ENCODE measurements around the gene SEPTIN5.

SEPTIN5 gene

DNA sequence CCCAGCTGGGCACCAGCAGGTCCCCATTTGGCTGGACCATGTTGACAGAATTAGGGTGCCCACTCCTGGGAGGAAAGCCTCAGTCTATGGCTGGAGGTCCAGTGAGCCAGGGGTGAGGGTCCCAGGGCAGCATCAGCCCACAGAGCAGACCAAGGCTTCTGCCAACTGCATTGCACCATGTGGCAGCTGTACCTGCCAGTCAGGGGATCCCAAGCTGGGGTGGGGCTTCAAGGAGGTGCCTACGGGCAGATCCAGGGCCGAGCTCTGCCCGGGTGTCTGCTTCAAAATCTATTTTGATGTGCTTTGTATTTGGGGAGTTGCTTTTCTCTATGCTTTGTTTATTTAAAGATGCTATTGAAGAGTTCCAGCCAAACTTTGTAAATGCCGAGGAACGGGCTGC is 19.5 kb downstream of the SEPTIN5 start:
- no peak for DNase-seq (ENCODE audit: low spot score)

DNA sequence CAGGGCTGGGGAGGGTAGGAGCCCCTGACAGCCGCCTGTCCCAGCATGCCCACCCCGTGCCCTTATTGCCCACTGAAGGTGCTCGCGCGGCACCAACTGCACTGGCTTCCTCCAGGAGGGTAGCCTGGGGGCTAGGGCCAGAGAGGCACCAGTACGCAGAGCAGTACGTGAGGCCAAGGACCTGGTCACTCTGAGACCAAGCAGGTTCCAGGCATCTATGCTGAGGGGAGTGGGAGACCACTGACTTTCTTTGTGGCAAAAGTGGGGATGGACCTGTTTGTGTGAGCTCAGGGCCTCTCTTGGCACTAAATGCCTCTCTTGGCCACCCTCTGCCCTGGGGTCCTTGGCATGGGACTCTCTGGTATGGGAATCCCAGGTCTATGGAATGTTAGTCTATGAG is 19.9 kb downstream of the SEPTIN5 start:
- no peak for DNase-seq (ENCODE audit: low spot score)

- DNase-seq (ENCODE audit: low spot score): no peak
Observed at GRCh38 chr22:19734837-19735382, 20.6 kb downstream of the SEPTIN5 start.

DNA sequence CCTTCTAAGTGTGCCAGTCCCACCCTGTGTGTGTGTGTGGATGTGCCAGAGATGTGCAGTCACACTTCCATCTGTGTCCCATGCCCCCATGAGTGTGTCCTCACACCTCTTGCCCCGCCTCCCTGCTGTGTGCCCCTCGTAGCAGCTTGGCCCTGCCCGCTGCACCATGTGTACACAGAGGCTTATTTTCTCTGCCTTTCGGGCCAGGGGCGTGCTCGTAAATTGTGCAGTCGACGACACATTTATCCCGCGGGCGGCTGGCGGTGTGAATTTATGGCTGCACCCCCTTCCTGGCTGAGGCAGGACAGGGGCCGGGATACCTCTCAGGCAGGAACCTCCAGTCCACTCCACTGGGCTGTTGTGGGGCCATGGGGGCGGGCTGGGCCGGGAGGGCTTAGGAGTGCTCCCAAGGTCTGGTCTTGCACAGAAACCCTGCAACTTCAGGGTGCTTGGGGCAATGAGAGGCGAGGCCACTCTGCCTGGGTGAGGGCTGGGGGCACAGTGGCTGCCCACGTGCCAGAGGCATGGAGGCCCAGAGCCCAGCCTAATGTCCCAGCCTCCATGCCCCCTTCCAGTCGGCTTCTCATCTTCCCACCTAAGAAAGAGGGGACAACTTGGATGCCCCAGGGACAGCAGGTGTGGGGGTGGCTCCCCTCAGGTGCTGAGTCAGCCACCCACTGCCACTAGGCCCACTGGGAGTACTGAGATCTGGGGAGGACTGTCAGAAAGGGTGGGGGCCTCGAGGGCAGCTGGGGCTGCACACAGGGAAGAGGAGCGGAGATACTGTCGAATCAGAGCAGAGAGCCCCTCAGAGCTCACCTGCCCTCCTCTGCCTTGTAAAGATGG is 21.6 kb downstream of the SEPTIN5 start:
- no peak for DNase-seq (ENCODE audit: low spot score)

- no peak for DNase-seq (ENCODE audit: low spot score)
Observed at GRCh38 chr22:19737846-19738663, 23.8 kb downstream of the SEPTIN5 start.

DNA sequence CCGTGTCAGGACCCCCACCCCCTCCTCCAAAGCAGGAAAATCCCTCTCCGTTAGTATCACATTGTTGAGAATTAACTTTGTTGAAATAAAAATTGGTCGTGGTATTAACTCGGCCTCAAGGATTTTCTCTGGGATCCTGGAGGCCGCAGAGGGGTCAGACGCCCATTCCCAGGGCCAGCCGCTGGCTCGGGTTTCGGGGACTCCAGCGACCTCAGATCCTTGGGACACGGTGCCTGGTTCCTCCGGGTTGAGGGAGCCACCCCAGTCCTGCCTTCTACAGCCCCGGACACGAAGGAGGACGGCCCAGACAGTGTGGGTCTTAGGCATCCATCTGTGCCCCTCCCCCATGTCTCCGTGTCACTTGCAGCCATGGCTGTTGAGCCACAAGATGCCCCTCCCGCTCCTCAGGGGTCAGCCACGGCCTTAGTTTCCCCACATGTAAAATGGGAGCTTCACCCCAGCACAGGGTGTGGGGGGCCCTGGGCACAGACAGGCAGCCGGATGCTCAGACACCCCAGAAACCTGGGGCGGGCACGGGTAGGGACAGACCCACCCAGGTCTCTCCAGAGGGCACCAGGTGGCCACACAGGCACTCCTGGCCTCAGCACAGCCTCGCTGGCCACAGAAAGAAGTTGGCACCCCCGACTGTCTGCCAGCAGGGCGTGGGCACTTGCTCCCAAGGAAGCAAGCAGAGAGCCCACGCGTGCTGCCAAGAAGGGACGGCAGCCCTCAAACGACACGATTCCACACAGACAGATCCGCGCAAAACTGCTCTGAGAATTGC is 24.6 kb downstream of the SEPTIN5 start:
- no peak for DNase-seq (ENCODE audit: low spot score)

DNA sequence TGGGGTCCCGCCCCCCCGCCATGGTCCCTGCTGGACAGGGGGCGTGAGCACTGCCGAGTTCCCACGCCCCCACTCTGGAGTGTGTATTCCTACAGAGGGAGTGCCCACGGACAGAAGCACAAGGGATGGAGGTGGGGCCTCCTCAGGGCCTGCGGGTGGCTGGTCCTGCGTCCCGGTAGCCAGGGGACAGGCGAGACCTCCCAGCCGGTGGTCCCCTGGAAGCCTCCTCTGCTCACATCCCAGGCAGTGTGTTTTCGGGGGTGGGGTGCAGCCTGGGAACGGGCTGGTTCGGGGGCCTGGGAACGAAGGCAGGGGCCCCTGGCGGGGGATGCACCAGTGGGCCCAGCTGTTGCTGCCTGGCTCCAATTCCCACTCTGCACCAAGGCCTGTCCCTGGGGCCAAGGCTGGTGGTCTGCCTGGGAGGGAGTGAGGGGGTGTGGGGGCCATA is 25.2 kb downstream of the SEPTIN5 start:
- no peak for DNase-seq (ENCODE audit: low spot score)

- DNase-seq (ENCODE audit: low spot score): no peak
Observed at GRCh38 chr22:19739911-19740449, 25.7 kb downstream of the SEPTIN5 start.

GRCh38 chr22:19740586-19740985 is 26.3 kb downstream of the SEPTIN5 start:
- DNase-seq (ENCODE audit: low spot score): no peak

- DNase-seq (ENCODE audit: low spot score): no peak
Observed at GRCh38 chr22:19741053-19741452, 26.8 kb downstream of the SEPTIN5 start.

DNA sequence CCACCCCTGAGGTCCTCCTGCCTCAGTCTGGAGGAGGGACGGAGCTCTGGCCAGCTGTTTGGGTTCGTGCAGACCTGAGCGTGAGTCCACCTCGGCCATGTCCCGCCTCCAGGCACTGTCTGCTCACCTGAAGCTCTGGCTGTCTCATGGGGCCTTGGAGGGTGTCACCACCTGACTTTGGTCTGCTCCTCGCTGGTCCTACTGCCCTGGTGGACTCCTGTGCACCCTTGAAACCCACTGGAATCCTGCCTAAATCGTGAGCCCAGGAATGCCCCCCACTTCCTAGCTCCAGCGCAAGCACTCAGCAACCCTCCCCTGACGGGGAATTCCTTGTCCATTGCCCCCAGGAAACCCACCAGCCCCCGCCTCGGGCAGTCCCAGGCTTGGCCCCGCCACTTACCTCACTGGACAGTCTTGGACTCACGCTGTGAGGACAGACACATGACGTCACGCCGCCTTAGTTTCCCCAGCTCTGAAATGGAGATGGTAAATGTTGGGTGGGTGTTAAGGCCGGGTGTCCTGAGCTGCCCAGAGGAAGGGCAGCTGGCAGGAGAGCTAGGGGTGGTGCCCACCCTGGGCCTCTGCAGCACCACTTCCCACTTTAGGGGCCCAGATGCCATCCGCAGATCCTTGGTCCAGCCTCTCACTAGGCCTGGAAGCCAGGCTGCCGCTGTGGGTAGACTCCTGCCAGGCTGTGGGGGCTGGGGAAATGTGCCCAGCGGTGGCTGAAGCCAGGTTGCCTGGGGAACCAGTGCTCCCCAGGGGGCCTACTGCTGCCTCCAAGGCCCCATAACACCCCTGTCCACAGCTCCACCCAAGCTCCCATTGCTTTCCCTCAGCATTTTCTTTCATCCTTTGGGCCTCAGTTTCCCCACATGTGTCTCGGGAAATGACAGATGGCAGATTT is 28.1 kb downstream of the SEPTIN5 start:
- no peak for DNase-seq (ENCODE audit: low spot score)

GRCh38 chr22:19743081-19743480 is 28.8 kb downstream of the SEPTIN5 start:
- DNase-seq (ENCODE audit: low spot score): no peak

- no peak for DNase-seq (ENCODE audit: low spot score)
Observed at GRCh38 chr22:19743651-19744050, 29.3 kb downstream of the SEPTIN5 start.

- no peak for DNase-seq (ENCODE audit: low spot score)
Observed at GRCh38 chr22:19744350-19745006, 30.2 kb downstream of the SEPTIN5 start.

- DNase-seq (ENCODE audit: low spot score): no peak
Observed at GRCh38 chr22:19745155-19746101, 31.1 kb downstream of the SEPTIN5 start.

DNA sequence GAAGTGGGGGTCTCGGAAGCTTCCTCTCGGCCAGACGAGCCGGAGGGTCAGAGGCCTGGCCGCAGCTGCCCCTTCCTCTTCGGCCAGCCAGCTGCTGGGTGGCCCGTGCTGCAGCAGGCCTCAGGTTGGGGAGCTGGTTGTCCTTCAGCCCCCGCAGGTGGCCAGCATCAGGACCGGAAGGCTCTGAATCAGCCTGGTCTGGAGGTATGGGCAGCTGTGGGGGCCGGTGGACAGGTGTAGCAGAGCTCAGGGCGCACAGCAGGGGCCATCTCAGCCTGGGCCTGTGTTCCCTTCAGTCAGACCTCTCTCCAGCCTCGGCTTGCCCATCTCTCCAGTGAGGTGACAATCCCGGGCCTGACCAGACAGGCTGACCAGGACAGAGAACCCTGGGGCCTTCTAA is 32.4 kb downstream of the SEPTIN5 start:
- DNase-seq (ENCODE audit: low spot score): no peak

- no peak for DNase-seq (ENCODE audit: low spot score)
Observed at GRCh38 chr22:19747551-19747950, 33.2 kb downstream of the SEPTIN5 start.

- DNase-seq (ENCODE audit: low spot score): no peak
Observed at GRCh38 chr22:19748139-19748538, 33.8 kb downstream of the SEPTIN5 start.
